ENCODE data around the gene SLC22A7.

The SLC22A7 gene

DNA sequence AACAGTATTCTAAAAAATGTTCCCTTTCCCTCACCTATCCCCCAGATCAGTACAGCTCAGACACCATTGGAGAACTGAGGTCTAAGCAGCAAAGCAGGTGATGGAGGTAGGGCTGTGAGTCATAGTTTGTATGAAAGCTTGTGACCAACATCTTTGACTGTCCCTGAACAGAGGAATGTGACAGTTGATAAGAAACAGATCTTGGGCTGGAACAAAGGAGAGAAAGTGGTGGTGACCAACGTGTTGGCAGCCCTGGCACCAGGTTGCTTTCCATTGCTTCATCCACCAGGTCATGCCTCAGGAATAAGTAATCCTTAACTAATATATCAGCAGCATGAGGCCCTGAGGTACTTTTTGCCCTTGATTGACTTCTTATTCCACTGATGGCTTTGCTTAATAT, 30.5 kb downstream of the SLC22A7 start:
- TF ChIP-seq, protein P1, sequence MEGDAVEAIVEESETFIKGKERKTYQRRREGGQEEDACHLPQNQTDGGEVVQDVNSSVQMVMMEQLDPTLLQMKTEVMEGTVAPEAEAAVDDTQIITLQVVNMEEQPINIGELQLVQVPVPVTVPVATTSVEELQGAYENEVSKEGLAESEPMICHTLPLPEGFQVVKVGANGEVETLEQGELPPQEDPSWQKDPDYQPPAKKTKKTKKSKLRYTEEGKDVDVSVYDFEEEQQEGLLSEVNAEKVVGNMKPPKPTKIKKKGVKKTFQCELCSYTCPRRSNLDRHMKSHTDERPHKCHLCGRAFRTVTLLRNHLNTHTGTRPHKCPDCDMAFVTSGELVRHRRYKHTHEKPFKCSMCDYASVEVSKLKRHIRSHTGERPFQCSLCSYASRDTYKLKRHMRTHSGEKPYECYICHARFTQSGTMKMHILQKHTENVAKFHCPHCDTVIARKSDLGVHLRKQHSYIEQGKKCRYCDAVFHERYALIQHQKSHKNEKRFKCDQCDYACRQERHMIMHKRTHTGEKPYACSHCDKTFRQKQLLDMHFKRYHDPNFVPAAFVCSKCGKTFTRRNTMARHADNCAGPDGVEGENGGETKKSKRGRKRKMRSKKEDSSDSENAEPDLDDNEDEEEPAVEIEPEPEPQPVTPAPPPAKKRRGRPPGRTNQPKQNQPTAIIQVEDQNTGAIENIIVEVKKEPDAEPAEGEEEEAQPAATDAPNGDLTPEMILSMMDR (IDR thresholded peaks at IDR 0.05; ENCODE audit: insufficient read depth, missing control alignments), result no peak
- FAIRE-seq (no peak), DNase-seq (ENCODE audit: insufficient read length, low spot score) (no peak)

DNA sequence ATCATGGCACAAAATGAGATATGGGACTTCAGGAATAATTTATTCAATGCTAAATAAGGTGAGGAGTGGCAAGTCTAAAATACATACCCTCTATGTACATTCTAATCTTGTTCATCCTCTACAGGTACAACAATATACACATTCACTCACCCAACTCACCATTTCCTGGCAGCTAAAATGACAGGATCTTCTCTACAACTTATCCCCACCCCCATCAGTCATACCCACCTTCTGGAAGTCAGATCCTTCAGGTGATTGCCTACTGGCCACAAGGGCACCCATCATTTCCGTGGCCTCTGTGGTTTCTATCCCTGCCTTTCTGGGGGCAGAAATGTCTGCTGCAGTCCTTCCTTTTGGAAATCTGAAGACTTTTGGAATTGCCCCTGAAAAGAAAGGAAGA, 33.4 kb downstream of the SLC22A7 start:
- TF ChIP-seq, protein P1 (IDR thresholded peaks at IDR 0.05; ENCODE audit: insufficient read depth, missing control alignments), result no peak
- DNase-seq (ENCODE audit: insufficient read length, low spot score), result no peak
- FAIRE-seq, result no peak

DNA sequence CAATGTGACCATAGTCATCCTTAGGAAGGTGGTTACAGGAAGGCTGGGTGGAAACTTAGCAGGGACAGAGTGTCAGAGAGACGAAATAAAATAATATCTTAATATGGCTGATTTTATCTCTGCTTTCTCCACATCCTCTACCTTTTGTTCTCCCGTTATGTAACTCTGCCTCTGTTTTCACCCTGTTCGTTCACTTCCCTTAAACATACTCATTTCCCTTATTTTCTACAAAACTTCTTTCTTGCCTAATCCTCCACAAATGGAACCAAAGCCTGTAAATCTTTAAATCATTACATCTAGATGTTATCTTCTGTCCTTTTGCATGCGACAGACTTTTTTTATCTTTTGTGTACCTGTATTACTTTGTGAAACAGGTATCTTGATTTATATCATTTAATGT, 33.8 kb downstream of the SLC22A7 start:
- TF ChIP-seq, protein P1 (IDR thresholded peaks at IDR 0.05; ENCODE audit: insufficient read depth, missing control alignments), result no peak
- FAIRE-seq (no peak), DNase-seq (ENCODE audit: insufficient read length, low spot score) (no peak)

DNA sequence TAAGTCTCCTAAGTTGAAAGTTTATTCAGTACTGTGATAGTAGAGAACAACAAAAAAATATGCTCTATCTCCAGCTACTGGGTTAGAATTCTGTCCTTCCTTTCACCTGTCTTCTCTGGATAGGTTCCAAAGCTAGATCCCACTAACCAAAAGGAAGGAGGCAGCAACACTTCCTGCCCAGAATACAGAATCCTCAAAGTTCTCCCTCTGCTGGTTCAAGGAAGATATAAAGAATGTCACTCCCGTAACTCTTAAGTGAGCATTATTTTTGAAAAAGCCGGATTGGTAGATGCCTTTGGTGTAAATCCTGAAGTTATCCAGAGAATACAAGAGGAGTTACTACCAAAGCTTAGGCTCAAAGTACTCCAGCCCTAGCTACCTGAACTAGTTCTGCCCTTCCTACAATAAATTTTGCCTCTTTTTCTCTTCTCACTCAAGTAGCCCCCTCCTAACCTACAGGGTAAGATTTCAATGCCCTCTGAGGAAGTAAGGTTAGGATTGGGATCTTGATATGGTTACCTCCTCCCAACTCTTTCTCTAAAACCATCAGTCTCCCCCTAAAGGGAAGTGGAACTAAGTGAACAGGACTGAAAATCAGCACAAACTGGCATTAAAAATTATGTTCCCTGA, 36.5 kb downstream of the SLC22A7 start:
- peak; percentile 67 for FAIRE-seq
- no peak for DNase-seq (ENCODE audit: insufficient read length, low spot score)
- TF ChIP-seq, protein P1 (IDR thresholded peaks at IDR 0.05; ENCODE audit: insufficient read depth, missing control alignments), result peak; percentile 56

DNA sequence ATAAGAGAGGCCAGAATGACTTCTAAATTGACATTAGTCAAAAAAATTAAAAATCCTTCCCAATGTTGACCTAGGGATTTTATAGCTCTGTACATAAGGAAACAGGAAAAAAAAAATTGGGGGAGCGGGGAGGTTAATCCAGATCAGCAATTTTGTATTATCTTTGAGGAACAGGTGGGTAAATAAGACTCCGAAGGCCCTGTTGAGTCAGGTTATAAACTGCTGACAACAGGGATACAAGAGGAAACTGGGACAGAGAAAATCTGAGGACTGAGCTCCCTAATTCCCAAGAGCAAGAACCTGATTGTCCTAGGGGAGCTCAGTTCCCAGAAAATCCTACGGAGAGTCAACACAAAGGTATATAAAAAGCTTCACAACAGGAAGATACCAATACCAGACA, 37.4 kb downstream of the SLC22A7 start:
- TF ChIP-seq, protein P1 (IDR thresholded peaks at IDR 0.05; ENCODE audit: insufficient read depth, missing control alignments), result no peak
- FAIRE-seq (no peak), DNase-seq (ENCODE audit: insufficient read length, low spot score) (no peak)

DNA sequence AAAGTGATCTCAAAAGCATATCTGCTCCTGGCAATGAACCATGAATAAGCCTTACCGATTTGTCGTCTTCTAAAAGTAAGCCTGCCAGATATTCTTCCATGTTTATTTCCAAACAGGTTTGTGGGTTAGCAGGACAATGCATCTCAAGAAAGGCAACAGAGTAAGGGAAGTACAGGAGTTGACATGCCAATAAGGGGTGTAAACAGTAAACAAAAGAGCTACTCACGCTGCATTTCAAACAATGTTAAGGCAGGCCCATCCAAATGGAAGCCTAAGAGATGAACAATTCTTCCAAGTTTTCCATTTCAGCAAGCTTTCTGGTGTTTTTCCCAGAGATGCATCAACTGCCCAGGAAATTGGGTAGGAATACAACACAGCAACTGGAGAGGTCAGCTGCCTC, 38.3 kb downstream of the SLC22A7 start:
- DNase-seq (ENCODE audit: insufficient read length, low spot score) (no peak), FAIRE-seq (no peak)
- TF ChIP-seq, protein P1 (IDR thresholded peaks at IDR 0.05; ENCODE audit: insufficient read depth, missing control alignments), result no peak

DNA sequence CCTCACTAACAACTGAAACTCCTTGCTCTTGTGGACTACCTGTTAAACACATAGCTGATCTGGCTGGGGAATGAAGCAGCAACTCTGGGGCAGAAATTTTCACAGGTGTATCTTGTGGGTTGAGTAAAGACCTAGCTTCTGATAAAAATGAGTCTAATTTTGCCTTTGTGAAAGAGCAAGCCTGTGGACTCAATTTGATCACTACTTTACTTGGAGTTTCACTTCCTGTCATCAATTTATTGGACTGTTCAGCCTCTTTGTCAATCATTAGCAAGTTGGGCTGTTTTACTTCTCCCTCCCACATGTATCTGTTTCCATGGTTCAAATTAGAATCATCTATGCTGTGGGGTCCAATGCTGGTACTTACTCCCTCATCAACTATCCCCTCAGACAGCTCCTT, 40.2 kb downstream of the SLC22A7 start:
- DNase-seq (ENCODE audit: insufficient read length, low spot score) (no peak), FAIRE-seq (no peak)
- TF ChIP-seq, protein P1 (IDR thresholded peaks at IDR 0.05; ENCODE audit: insufficient read depth, missing control alignments), result no peak

Measured in D721Med (cell line).